Subcutaneous adipose tissue (tissue), 4 donors: ENCODE data around the gene OR6C76. TPM values are rescaled to one million over a fixed set of nuclear protein-coding genes. Genes with fewer than 3 reads are reported as not detected.

Source experiments
- CTCF ChIP-seq: fragments of 450-650 bp; IDR thresholded peaks from one replicate; pipeline ENCODE4 v1.5.1; 2016; ENCODE audit warnings: low read depth, mild to moderate bottlenecking, control low read depth, antibody characterized with exemption, moderate library complexity
- total RNA-seq, 4 donors: library from RNA; depleted of rRNA; stranded (reverse); fragments of >200 nt; gene quantifications; one replicate each; pipeline ENCODE4 v1.1.0, GENCODE V29; 2016

Gene OR6C76
- total RNA-seq, 4 donors from 2014 or later = not detected

- TF ChIP-seq CTCF = no peak
Observed at GRCh38 chr12:55420307-55420962, 5.6 kb upstream of the OR6C76 start.

- TF ChIP-seq CTCF = no peak
Observed at GRCh38 chr12:55428331-55429243, 2.5 kb downstream of the OR6C76 start.

- no peak for TF ChIP-seq CTCF
Observed at GRCh38 chr12:55443776-55444175, 17.7 kb downstream of the OR6C76 start, which contains the start of gene OR6C2. Gene OR6C2, plus strand, starts transcription at chr12:55444076. Its CDS starts 8,138 bp downstream, at chr12:55452214.

GRCh38 chr12:55445357-55445756 lies 19.3 kb downstream of the OR6C76 start:
- TF ChIP-seq CTCF = no peak

- TF ChIP-seq CTCF = no peak
Observed at GRCh38 chr12:55446326-55446725, 20.3 kb downstream of the OR6C76 start.

GRCh38 chr12:55448825-55449224 lies 22.8 kb downstream of the OR6C76 start:
- TF ChIP-seq CTCF = no peak

- TF ChIP-seq CTCF = no peak
Observed at GRCh38 chr12:55467836-55468235, 41.8 kb downstream of the OR6C76 start.
